HCT116 (cell line): ENCODE data around the gene KRTAP3-3. TPM values are rescaled to one million over a fixed set of nuclear protein-coding genes. Genes with fewer than 3 reads are reported as not detected.
A peak's percentile ranks its signal among the peaks of the same experiment; 100 is the strongest.

Experiments
- ATAC-seq: fragments of 200-7000 bp; cut with Tn5 transposase; 2 replicates; pipeline ENCODE4 v1.9.1; 2020; ENCODE audit warnings: mild to moderate bottlenecking, moderate library complexity
- BruUV-seq: library from RNA; stranded (reverse); fragments of 400-500 nt; replicated peaks from 2 replicates; lab custom pipeline; 2021; lab: Mats Ljungman, UMichigan
- CTCF ChIA-PET: fragments of 300-600 bp; sonication (Branson Sonifier 250); formaldehyde crosslinking; loops from one replicate; lab custom pipeline; 2021; ENCODE audit warnings: antibody characterized with exemption; lab: Charles Lee
- POLR2A ChIA-PET: fragments of 300-600, 350-600 bp; sonication (Branson Sonifier 250); formaldehyde crosslinking; loops from one replicate; lab custom pipeline; 2021; ENCODE audit warnings: antibody characterized with exemption; lab: Charles Lee
- RAD21 ChIA-PET, 2 experiments: fragments of 300-600 bp; sonication (Branson Sonifier 250); formaldehyde crosslinking; loops; one replicate each; lab custom pipeline; 2023; ENCODE audit warnings: low total read pairs in 2 of 2; ENCODE audit not compliant: uncharacterized antibody in 2 of 2, unreplicated experiment in 2 of 2, low non-redundant PET in 1 of 2; lab: Charles Lee
- DNase-seq: peaks from one replicate; pipeline ENCODE4 v3.0.0-alpha.2; 2010; ENCODE audit warnings: low read depth, low spot score
- H2AFZ ChIP-seq: fragments of 200-600 bp; shearing (Covaris generic), sonication (generic); 2 replicates; pipeline ENCODE4 v1.6.1; 2017; ENCODE audit warnings: low read depth, mixed run types, mixed read lengths, antibody characterized with exemption, low read length; ENCODE audit not compliant: poor library complexity, severe bottlenecking
- H3K27ac ChIP-seq: 2 replicates; pipeline ENCODE4 v1.5.1; 2012; ENCODE audit warnings: low read depth, low read length
- H3K27me3 ChIP-seq: fragments of 200-600 bp; sonication (generic); 2 replicates; pipeline ENCODE4 v1.6.1; 2016; ENCODE audit warnings: mixed run types, low read length, mixed read lengths; ENCODE audit not compliant: insufficient read depth
- H3K36me3 ChIP-seq, 2 experiments: fragments of 200-500 bp in 1 of 2; fragments of 200-600 bp in 1 of 2; sonication (Bioruptor generic) in 1 of 2; sonication (generic) in 1 of 2; 2 replicates each; pipeline versions ENCODE4 v1.5.1 to v1.6.1; 2014 to 2016; ENCODE audit warnings: low read length in 2 of 2, inconsistent platforms in 1 of 2, mixed read lengths in 1 of 2, mixed run types in 1 of 2; ENCODE audit not compliant: insufficient read depth in 2 of 2, control insufficient read depth in 1 of 2
- H3K4me1 ChIP-seq, 2 experiments: fragments of 200-600 bp in 1 of 2; sonication (generic) in 1 of 2; 2 replicates each; pipeline versions ENCODE4 v1.5.1 to v1.6.1; 2012 to 2017; ENCODE audit warnings: low read length in 2 of 2, inconsistent platforms in 1 of 2, mild to moderate bottlenecking in 1 of 2, mixed read lengths in 1 of 2, mixed run types in 1 of 2, moderate library complexity in 1 of 2; ENCODE audit not compliant: insufficient read depth in 2 of 2, control insufficient read depth in 1 of 2
- H3K4me2 ChIP-seq: fragments of 200-600 bp; sonication (generic); 2 replicates; pipeline ENCODE4 v1.6.1; 2017; ENCODE audit warnings: mixed run types, low read length, mixed read lengths
- H3K4me3 ChIP-seq, 2 experiments: fragments of 200-600 bp in 1 of 2; sonication (generic) in 1 of 2; replicated peaks in 1 of 2; 2 replicates each; pipeline ENCODE4 v1.5.1; 2011 to 2016; ENCODE audit warnings: low read length in 2 of 2, control low read depth in 1 of 2, low read depth in 1 of 2, mild to moderate bottlenecking in 1 of 2, mixed read lengths in 1 of 2, mixed run types in 1 of 2
- H3K79me2 ChIP-seq: fragments of 200-600 bp; sonication (generic); 2 replicates; pipeline ENCODE4 v1.6.1; 2017; ENCODE audit warnings: mild to moderate bottlenecking, mixed run types, low read length, moderate library complexity, mixed read lengths; ENCODE audit not compliant: insufficient read depth
- H3K9ac ChIP-seq: fragments of 200-600 bp; sonication (generic); 2 replicates; pipeline ENCODE4 v1.6.1; 2016; ENCODE audit warnings: low read length, mixed read lengths
- H3K9me2 ChIP-seq: fragments of 200-600 bp; sonication (generic), shearing (Covaris generic); 2 replicates; pipeline ENCODE4 v1.6.1; 2017; ENCODE audit warnings: mixed run types, mild to moderate bottlenecking, moderate library complexity; ENCODE audit not compliant: insufficient read depth
- H3K9me3 ChIP-seq, 2 experiments: fragments of 200-500 bp in 1 of 2; fragments of 200-600 bp in 1 of 2; sonication (Bioruptor generic) in 1 of 2; sonication (generic) in 1 of 2; 2 replicates each; pipeline ENCODE4 v1.6.1; 2014 to 2017; ENCODE audit warnings: low read length in 2 of 2, mixed read lengths in 2 of 2, inconsistent platforms in 1 of 2, low read depth in 1 of 2, mild to moderate bottlenecking in 1 of 2, mixed run types in 1 of 2, moderate library complexity in 1 of 2; ENCODE audit not compliant: control insufficient read depth in 1 of 2, insufficient read depth in 1 of 2
- H4K20me1 ChIP-seq: fragments of 200-600 bp; sonication (generic), shearing (Covaris generic); 2 replicates; pipeline ENCODE4 v1.6.1; 2017; ENCODE audit warnings: mixed run types, mild to moderate bottlenecking, moderate library complexity; ENCODE audit not compliant: insufficient read depth
- EGR1 ChIP-seq: IDR thresholded peaks from 2 replicates; pipeline ENCODE4 v1.6.1; 2012; ENCODE audit warnings: low read depth
- FOSL1 ChIP-seq: IDR thresholded peaks from 2 replicates; pipeline ENCODE4 v1.6.1; 2012; ENCODE audit warnings: low read depth
- JUND ChIP-seq: IDR thresholded peaks from 2 replicates; pipeline ENCODE4 v1.6.1; 2012
- POLR2A ChIP-seq: IDR thresholded peaks from 2 replicates; pipeline ENCODE4 v1.7.0; 2011; ENCODE audit warnings: borderline replicate concordance; ENCODE audit not compliant: insufficient read depth, insufficient read length; ENCODE audit errors: extremely low read depth
- POLR2AphosphoS5 ChIP-seq: IDR thresholded peaks from 2 replicates; pipeline ENCODE4 v1.6.1; 2011; ENCODE audit warnings: mild to moderate bottlenecking, low read depth, low read length, moderate library complexity
- RAD21 ChIP-seq: IDR thresholded peaks from 2 replicates; pipeline ENCODE4 v1.6.1; 2012; ENCODE audit warnings: low read depth, mild to moderate bottlenecking
- SP1 ChIP-seq: IDR thresholded peaks from 2 replicates; pipeline ENCODE4 v1.6.1; 2012; ENCODE audit warnings: low read depth
- SRF ChIP-seq: IDR thresholded peaks from 2 replicates; pipeline ENCODE4 v1.6.1; 2012; ENCODE audit warnings: low read depth
- ZNF274 ChIP-seq: fragments of 200-500 bp; sonication (Bioruptor generic); IDR thresholded peaks from 2 replicates; pipeline ENCODE4 v1.6.1; 2014; ENCODE audit warnings: mild to moderate bottlenecking, low read depth, low read length, inconsistent platforms
- intact Hi-C: fragments of 100-400 bp; cut with micrococcal nuclease; formaldehyde crosslinking; loops from 2 replicates; pipeline ENCODE4 v1.10.0; 2022
- total RNA-seq: library from RNA; stranded (reverse); gene quantifications from one replicate; pipeline ENCODE4 v1.2.1, GENCODE V29; 2021; ENCODE audit not compliant: unreplicated experiment
- TF ChIP-seq, protein P1 (sequence below): IDR thresholded peaks from 2 replicates; pipeline ENCODE4 v1.6.1; 2012

KRTAP3-3 gene
- total RNA-seq, 1 experiment from 2014 or later = not detected

DNA sequence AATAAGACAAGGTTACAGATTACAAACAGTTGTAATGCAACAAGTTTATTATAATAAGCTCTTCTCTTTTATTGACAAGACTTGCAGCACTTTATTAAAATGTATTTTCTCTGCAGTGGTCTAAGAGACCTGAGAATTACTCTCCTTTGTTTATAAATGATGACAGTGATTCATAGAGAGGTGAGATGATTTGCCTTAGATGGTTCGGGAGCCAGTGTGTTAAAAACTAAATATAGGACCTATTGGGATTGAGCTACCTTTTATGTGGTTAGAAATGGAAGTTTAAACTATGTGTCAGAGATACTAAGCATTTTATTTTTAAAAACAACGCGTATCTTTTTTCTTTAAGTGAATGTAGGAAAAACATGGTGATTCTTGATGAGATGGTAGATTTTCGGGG is 2.9 kb upstream of the KRTAP3-3 start:
- DNase-seq = no peak
- POLR2A ChIA-PET = interaction anchor here (0.8 kb wide), 1 partner anchor 40 kb away, joined by 3 read pairs; no protein-coding TSS in a partner anchor

DNA sequence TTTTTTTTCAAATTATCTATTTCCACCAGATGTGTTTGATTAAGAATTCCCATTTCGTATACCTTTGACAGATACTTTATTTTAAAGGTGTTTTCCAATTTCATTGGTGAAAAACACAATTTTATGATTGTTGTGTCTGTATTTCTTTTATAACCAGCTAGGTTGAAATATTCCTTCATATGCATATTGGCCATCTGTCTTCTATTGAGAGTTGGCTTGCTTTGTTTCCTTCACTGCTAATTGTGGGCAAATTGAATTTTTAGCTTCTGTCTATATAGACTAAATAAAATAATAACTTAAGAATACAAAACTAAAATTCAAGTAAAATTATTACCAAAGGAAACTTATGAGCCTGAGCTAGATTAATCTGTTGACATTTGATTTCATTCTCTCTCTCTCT is 1.2 kb upstream of the KRTAP3-3 start:
- TF ChIP-seq ZNF274 = no peak
- no peak for TF ChIP-seq POLR2A
- no peak for TF ChIP-seq SP1
- no TSS peak for BruUV-seq
- no peak for DNase-seq
- no peak overlapping the region for H3K4me3 ChIP-seq
- peaks cover 5 to 19% of the 10 kb centered on the region in 2 experiments; a peak in 3 of 4 replicates for H3K4me1 ChIP-seq
- no peak overlapping the region for H3K27ac ChIP-seq
- no peak overlapping the region for H3K9ac ChIP-seq
- no peaks in the 10 kb centered on the region for H3K27me3 ChIP-seq
- no peaks in the 10 kb centered on the region; the same call in 1 of the 2 replicates for H3K9me2 ChIP-seq
- POLR2A ChIA-PET = no interaction called here
- H4K20me1 ChIP-seq = no peaks in the 10 kb centered on the region
- RAD21 ChIA-PET = no interaction called here
- H3K4me2 ChIP-seq = no peak overlapping the region
- no peak for ATAC-seq
- intact Hi-C loops = no loop called here
- no peaks in the 10 kb centered on the region for H3K79me2 ChIP-seq
- peaks cover 0 to 11% of the 10 kb centered on the region in 2 experiments; a peak in 1 of 4 replicates for H3K9me3 ChIP-seq
- no peak overlapping the region for H2AFZ ChIP-seq
- CTCF ChIA-PET = no interaction called here
- no peaks in the 10 kb centered on the region for H3K36me3 ChIP-seq

More for the DNA sequence above, 2.9 kb upstream of the KRTAP3-3 start:
- no peak for ATAC-seq
- peak overlapping the region; percentile 64 for H2AFZ ChIP-seq
- no peak overlapping the region for H3K27ac ChIP-seq
- BruUV-seq = no TSS peak
- H3K4me3 ChIP-seq = no peak overlapping the region
- no peaks in the 10 kb centered on the region for H4K20me1 ChIP-seq
- H3K36me3 ChIP-seq = no peaks in the 10 kb centered on the region
- H3K9me2 ChIP-seq = no peaks in the 10 kb centered on the region; the same call in 1 of the 2 replicates
- TF ChIP-seq SP1 = peak; percentile 28; the same call in 1 of the 2 replicates
- no peak for TF ChIP-seq EGR1
- TF ChIP-seq, protein P1, sequence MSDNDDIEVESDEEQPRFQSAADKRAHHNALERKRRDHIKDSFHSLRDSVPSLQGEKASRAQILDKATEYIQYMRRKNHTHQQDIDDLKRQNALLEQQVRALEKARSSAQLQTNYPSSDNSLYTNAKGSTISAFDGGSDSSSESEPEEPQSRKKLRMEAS = no peak
- peak; percentile 62; the same call in 1 of the 2 replicates for TF ChIP-seq SRF
- TF ChIP-seq RAD21 = no peak
- no peak for TF ChIP-seq ZNF274
- TF ChIP-seq POLR2AphosphoS5 = no peak
- peak; percentile 57 for TF ChIP-seq JUND
- TF ChIP-seq FOSL1 = peak; percentile 46; the same call in 1 of the 2 replicates
- peaks cover 5 to 19% of the 10 kb centered on the region in 2 experiments; a peak in 3 of 4 replicates for H3K4me1 ChIP-seq
- ChIA-PET RAD21 (no interaction called here), CTCF (no interaction called here)
- no peaks in the 10 kb centered on the region for H3K27me3 ChIP-seq
- no peaks in the 10 kb centered on the region for H3K79me2 ChIP-seq
- intact Hi-C loops = no loop called here
- no peak overlapping the region for H3K9ac ChIP-seq
- H3K4me2 ChIP-seq = peak overlapping the region; percentile 22; the same call in 1 of the 2 replicates
- H3K9me3 ChIP-seq = peaks cover 0 to 4% of the 10 kb centered on the region in 2 experiments; a peak in 1 of 4 replicates
